ENCODE measurements around the gene AGAP4.
"Not testable (repeated sequence)": the region's sequence is repeated elsewhere in the genome, so short reads cannot be mapped to it uniquely, and the experiment has no call there.

The AGAP4 gene

DNA sequence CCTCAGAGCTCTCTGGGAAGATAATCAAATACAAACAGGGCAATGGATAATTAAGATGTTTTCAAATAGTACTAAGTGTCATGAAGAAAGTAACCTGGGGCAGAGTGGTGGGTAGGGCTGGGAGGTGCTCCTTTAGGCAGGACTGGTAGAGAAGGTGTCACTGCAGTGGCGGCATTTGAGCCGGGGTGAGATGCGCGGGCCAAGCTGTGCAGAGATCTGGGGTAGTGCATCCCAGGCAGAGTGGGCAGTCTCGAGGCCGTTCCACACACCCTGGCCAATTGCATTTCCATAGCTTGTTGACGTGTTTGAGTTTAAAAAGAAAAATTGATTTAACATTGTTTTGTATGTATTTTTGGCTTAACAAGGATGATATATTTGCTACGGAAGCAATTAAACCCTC, 57.3 kb downstream of the AGAP4 start:
- not testable (repeated sequence) for DNase-seq

DNA sequence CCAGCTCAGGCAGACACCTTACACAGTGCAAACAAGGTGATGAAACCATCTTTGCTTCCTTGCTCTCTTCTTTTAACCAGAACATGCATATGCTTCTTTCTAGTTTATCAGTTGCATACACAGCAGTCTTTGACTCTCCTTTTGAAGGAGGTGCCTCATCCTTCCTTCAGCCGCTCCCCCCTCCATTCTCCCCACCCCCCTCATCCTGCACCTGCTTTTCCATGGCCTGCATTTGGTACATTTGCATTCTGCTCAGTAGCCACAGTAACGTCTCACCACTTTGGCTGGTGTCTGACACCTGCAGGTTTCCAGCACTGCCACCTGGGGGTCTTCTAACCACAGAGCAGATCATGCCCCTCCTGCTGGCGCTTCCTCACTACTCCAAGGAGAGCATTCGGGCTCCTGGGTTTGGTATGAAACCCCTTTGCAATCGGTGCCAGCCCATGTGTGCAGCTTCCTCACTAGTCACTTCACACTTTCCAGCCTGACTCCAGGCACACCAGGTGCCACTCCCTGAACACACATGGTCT, 60.0 kb downstream of the AGAP4 start:
- not testable (repeated sequence) for DNase-seq

DNA sequence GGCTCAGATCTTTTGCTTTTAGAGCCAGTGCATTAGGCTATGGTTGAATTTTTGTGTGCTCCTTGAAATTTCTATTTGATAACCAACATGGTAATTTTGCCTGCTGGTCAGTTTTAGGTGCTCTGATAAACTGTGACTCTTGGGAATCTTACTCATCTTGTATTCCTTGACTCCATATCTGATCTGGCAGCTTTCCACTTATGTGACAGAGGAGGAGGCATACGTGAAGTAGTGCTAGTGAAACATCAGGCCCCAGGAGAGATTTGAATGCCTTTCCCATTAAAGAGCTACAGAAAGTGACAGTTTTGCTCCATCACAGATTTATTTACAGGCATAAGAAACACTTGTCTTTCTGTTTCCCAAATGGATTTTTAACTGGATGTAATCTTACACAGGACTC, 61.1 kb downstream of the AGAP4 start:
- DNase-seq, result not testable (repeated sequence)
